Measurements from ENCODE around the gene PAPOLG.

Gene PAPOLG

DNA sequence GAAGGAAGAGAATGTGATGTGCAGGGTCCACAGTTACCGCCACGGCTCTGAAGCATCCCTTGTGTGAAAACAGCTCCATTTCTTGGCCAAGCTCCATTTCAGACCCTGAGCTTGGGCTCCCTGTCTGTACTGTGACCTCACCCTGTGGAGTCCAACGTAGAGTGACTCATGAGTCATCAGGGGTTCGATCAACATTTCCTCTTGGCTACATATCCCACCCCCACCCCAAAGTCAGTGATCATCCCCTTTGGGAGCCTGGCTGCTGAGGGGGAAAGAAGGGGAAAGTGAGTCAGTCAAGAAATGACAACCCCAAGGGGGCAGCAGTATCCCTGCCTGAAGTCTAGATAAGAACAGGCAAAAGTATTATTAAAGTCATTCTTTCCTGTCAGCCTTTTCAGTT lies 62.2 kb downstream of the PAPOLG start:
- TF ChIP-seq, protein P1, sequence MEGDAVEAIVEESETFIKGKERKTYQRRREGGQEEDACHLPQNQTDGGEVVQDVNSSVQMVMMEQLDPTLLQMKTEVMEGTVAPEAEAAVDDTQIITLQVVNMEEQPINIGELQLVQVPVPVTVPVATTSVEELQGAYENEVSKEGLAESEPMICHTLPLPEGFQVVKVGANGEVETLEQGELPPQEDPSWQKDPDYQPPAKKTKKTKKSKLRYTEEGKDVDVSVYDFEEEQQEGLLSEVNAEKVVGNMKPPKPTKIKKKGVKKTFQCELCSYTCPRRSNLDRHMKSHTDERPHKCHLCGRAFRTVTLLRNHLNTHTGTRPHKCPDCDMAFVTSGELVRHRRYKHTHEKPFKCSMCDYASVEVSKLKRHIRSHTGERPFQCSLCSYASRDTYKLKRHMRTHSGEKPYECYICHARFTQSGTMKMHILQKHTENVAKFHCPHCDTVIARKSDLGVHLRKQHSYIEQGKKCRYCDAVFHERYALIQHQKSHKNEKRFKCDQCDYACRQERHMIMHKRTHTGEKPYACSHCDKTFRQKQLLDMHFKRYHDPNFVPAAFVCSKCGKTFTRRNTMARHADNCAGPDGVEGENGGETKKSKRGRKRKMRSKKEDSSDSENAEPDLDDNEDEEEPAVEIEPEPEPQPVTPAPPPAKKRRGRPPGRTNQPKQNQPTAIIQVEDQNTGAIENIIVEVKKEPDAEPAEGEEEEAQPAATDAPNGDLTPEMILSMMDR (IDR thresholded peaks at IDR 0.05; ENCODE audit: low read depth, low read length), result peak; percentile 11; the same call in 1 of the 2 replicates
- H3K4me3 ChIP-seq (ENCODE audit: low read depth, low read length), result no peak overlapping the region

DNA sequence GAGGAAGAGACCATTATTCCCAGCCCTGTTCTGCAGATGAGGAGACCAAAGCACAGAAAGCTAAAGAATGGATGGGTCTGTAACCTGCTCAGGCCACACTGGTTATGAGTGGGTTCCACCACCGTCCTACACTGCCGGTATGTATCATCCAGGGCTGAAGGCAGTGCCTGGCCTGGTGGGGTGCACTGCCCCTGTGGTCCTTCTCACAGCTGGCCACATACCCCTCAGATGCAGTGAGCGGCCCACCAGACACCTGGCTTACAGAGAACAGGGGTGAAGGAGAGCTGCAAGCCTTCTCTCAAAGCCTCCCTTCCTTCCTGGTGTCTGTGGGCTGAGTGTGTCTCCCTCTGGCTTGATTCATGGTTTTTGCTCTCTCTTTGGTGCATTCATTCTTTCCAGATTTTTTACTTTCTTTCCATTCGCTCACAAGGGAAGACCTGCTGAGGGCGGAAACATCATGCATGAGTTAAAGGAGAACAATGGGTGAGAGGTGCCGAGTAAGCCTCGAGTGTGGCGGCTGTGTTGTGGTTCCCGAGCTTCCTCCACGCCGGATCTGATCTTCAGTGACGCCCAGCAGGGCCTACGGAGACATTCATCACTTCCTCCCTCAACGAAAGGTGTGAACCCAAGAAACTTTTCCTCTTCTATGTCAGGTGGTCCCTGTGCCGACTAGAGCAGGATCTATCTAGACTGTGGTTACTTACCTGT lies 63.2 kb downstream of the PAPOLG start:
- H3K4me3 ChIP-seq (ENCODE audit: low read depth, low read length), result no peak overlapping the region
- TF ChIP-seq, protein P1 (IDR thresholded peaks at IDR 0.05; ENCODE audit: low read depth, low read length), result no peak

GRCh38 chr2:60819936-60820335 lies 63.9 kb downstream of the PAPOLG start:
- H3K4me3 ChIP-seq (ENCODE audit: low read depth, low read length), result no peak overlapping the region
- TF ChIP-seq, protein P1 (IDR thresholded peaks at IDR 0.05; ENCODE audit: low read depth, low read length), result no peak

DNA sequence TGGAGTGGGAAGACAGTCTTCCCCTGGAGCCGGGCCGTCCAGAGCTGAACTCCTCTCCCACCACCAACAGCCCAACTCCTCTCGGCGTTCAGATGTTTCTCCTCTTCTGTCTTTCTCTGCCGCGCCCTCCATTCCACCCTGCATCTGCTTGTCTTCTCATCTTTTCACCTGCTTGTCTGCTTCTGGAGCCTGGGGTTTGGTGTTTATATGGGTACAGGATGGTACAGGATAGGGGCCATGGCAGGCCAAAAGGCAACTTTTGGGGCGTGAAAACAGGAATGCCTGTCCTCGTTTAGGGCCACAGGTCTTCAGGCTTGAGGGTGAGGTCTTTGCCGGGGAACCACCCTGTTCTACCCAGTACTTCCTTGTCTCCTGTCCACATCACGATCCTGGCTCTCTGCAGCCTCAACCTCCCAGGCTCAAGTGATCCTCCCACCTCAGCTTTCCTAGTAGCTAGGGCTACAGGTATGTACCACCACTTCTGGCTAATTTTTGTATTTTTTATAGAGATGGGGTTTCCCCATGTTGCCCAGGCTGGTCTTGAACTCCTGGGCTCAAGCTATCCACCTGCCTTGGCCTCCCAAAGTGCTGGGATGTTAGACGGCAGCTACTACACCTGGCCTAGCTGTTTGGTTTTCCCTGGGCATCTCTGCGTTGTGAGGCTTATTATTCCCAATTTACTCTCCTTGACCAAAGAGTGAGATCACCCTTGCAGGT lies 64.5 kb downstream of the PAPOLG start:
- TF ChIP-seq, protein P1 (IDR thresholded peaks at IDR 0.05; ENCODE audit: low read depth, low read length), result no peak
- no peak overlapping the region for H3K4me3 ChIP-seq (ENCODE audit: low read depth, low read length)

DNA sequence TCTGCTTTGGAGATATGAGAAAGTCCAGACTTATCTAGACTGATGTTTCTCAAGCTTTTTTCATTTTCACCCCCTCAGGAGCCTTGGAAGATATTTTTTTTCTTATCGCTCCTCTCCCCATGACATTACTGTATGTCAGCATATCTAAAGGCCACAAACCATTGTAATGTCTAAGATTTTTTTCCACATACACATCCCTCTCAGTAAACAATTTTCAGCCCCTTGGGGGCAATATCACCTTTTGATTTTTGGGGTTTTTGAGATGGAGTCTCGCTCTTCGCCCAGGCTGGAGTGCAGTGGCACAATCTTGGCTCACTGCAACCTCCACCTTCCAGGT lies 65.0 kb downstream of the PAPOLG start:
- TF ChIP-seq, protein P1 (IDR thresholded peaks at IDR 0.05; ENCODE audit: low read depth, low read length), result no peak
- no peak overlapping the region for H3K4me3 ChIP-seq (ENCODE audit: low read depth, low read length)

DNA sequence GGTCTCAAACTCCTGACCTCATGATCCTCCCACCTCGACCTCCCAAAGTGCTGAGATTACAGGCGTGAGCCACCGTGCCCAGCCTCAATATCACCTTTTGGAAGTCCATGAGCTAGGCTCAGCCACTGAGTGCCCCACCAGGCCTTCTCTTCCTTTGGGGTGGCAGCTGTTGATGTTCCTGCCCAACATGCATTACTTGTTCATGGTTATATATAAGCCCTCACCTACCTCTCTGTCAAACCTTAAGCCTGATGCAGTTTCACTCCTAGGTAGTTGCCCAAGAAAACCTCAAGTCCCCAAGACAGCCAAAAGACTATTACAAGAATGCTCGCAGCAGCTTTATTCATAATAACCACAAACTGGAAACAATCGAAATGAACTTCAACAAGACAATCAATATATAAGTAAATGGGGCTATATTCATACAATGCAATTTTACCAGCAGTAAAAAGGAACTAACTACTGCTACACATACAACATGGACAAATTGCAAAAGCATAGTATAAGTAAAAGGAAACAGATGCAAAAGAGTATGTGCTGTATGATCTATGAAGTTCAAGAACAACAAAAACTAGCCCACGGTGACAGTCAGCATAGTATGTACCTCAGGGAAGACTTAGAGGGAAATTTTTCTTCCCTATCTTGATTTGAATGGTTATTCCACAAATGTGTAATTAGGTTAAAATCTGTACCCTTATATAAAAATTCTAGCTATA lies 65.7 kb downstream of the PAPOLG start:
- no peak overlapping the region for H3K4me3 ChIP-seq (ENCODE audit: low read depth, low read length)
- TF ChIP-seq, protein P1 (IDR thresholded peaks at IDR 0.05; ENCODE audit: low read depth, low read length), result no peak

- TF ChIP-seq, protein P1 (IDR thresholded peaks at IDR 0.05; ENCODE audit: low read depth, low read length), result no peak
- H3K4me3 ChIP-seq (ENCODE audit: low read depth, low read length), result no peak overlapping the region
These were observed 66.9 kb downstream of the PAPOLG start for GRCh38 chr2:60822987-60823386.
